Erythroblast (primary cell): ENCODE measurements around the gene STK32C.

Experiments used
- DNase-seq, 2 experiments: peaks; one replicate each; lab custom pipeline; 2025; lab: John Stamatoyannopoulos, UW
- GATA1 ChIP-seq: IDR thresholded peaks from 2 replicates; pipeline ENCODE4 v1.6.1; 2011; ENCODE audit warnings: low read depth, mild to moderate bottlenecking, control low read depth, low read length, moderate library complexity
- POLR2A ChIP-seq: IDR thresholded peaks from 2 replicates; pipeline ENCODE4 v1.6.1; 2011; ENCODE audit warnings: mild to moderate bottlenecking, low read length

STK32C gene

DNA sequence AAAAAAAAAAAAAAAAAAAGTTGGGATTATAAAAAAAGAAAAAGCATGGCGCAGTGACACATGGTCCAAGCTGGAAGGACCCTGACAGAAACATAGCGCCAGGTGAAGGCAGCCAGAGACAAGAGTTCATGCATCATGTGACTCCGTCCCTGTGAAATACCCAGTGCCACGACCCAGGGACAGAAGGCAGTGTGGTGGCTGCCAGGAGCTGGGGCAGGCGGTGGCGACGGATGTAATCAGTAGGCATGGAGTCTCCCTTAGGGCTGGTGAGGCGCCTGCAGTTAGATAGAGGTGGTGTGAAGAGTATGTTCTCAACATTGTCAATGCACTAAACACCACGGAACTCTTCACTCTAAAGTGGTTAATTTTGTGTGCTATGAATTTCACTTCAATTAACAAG is 43.9 kb downstream of the STK32C start:
- no peak for TF ChIP-seq POLR2A
- TF ChIP-seq GATA1, result no peak
- no peak for DNase-seq

DNA sequence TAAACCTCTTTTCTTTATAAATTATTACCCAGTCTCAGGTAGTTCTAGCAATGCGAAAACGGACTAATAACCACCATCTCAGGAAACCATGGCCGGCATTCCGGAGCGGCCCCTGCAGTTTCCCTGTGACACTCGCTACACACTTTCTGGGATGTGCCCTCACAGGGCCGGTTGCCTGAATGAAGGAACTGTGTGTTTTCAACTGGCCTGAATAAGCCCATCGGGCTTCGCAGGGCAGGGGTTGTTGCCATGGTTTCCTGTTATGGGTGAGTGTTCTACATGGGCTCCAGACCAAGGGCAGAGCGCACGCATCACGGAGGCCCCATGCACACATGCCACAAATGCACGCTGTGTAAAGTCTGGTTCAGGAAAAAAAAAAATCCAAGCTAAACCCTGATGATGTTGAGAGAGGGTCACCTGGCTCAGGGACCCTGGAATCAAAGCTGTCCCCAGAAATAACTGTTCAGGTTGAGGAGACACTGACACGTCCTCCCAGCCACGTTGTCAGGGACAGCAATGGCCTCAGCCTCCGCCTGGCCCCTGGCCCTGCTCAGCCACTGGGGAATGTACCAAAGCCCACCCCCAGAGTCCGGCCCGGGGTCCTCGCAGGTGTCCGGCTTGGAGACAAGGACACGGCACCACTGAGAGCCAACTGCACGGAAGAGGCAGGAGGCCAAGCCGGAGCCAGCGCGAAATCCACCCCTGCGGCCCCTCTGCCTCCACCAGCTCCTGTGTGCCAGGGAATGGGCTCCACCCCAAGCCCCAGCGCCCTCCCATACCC is 47.9 kb downstream of the STK32C start:
- no peak for DNase-seq
- TF ChIP-seq GATA1, result no peak

DNA sequence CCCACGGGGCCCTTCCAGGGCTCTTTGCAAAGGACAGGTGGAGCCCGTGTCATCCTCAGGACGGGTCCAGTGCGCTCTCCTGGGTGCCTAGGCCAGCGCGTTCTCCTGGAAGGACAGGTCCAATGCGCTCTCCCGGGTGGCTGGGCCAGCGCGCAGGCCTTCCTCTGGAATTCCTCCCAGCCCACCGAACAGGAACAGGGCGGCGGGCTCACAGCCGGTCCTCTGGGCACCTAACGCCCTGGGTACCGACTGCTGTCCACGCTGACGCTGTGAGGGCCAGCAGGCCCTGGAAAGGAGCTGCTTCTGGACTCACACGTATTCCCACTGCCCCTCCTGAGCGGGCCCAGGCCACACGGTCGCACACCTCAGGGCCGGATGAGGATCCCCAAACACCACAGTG is 49.3 kb downstream of the STK32C start:
- no peak for DNase-seq
- TF ChIP-seq POLR2A (no peak), GATA1 (no peak)

DNA sequence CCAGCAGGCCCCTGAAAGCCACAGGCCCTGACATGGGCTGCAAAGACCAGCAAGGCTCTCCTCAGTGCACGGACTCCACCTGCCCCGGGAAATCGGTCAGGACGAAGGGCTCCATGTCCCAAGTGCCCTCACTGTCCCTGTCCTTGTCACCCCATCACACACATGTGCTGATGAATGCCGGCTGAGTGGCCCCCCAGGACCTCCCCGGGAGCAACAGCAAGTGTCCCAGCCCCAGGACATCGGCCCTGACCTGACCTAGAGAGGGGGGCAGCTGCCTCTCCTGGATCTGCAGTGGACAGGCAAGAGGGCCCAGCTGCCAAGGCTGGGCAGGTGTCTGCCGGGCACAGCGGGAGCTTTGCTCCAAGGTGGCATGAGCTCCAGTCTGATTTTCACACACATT is 49.8 kb downstream of the STK32C start:
- TF ChIP-seq GATA1 (no peak), POLR2A (no peak)

DNA sequence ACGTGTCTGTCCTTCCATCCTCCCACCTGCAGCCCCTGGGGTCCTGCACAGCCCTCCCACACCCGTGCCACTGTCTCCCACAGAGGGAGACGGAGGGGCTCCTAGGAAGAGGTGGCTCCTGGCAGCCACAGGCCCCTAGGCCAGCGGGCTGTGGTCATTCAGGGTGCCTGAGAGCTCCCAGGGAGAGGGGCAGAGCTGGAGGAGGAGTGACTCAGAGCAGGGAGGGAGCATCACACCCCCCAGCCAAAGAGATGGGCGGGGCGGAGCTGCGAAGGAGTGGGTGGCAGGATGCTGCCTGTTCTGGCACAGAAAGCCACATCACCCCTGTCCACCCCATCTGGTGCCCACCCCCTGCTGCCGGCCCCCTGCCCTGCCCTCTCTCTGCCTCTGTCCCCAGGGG is 50.5 kb downstream of the STK32C start:
- TF ChIP-seq GATA1, result no peak
- TF ChIP-seq POLR2A, result no peak
- DNase-seq, result no peak

More for the DNA sequence above, 49.8 kb downstream of the STK32C start:
- DNase-seq, result no peak

DNA sequence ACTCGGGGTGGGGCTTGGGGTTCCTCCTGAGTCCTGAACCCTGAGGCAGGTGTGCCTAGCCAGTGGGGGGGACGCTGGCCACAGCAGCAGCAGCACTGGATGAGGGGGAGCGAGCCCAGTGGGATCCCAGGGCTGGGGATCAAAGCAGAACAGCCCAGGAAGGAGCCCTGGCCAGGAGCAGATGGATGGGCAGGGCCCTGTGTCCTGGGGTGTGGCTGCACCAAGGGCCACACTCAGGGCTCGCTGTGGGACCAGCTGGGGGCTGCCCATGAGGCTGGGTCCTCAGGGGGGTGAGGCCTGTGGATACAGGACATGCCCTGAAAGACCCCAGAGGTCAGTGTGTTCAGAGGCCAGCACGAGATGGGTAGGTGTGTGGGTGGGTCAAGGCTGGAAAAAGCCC is 50.9 kb downstream of the STK32C start:
- DNase-seq, result no peak
- TF ChIP-seq POLR2A, result no peak
- no peak for TF ChIP-seq GATA1

DNA sequence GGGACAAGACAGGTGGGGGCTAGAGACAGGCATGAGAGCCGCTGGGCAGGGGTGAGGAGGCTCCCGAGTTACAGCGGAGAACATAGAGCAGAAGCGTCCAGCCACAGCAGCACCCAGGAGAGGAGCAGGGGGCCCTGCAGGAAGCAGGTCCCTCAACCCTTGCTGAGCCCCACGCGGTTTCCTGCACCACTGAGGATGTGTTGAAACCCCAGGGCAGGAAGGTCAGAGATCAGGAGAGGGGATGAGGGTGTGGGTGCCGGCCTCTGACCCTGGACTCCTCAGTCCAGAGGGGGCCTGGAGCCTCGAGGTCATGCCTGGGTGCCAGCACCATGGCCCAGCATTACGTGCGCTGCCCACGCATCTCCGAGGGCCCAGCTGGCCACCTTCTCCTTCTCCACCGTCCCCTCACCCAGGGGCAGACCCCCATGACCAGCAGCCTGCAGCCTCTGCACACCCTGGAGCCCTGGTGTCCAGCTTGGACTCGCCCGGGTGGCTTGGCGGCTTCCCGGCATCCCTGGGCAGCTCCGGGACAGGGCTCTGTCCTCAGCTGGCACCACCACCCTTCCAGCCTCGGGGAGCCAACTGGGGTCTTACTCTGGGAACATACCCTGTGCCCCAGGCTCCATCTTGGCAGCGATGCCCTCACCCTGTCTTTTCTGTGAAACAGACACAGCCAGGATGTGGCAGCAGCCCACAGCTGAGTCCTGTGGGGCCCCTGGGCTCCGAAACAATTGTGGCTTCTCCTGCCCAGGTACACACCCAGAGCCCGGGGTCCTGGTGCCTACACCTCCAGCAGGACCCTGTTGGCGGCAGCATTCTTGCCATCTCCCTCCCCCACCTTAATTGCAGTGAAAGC is 52.0 kb downstream of the STK32C start:
- TF ChIP-seq POLR2A (no peak), GATA1 (no peak)
- no peak for DNase-seq

DNA sequence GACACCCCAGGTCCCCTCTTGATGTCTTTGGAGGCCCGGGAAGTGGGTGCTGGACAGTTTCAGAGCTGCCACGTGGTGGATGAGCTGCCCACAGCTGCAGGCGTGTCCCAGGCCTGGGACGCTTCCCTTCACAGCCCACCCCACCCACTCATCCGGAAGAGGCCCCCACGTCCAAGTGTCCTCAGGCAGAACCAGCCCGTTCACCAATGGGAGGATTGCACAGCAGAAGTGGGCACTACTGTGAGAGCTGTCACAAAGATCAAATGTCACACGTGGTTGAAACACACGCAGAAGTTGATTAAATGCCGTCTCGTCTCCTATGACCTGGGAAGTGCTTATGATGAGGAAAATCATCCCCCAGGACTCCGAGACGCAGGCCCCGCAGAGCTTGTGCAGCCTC is 52.9 kb downstream of the STK32C start:
- TF ChIP-seq POLR2A (no peak), GATA1 (no peak)
- DNase-seq, result no peak

DNA sequence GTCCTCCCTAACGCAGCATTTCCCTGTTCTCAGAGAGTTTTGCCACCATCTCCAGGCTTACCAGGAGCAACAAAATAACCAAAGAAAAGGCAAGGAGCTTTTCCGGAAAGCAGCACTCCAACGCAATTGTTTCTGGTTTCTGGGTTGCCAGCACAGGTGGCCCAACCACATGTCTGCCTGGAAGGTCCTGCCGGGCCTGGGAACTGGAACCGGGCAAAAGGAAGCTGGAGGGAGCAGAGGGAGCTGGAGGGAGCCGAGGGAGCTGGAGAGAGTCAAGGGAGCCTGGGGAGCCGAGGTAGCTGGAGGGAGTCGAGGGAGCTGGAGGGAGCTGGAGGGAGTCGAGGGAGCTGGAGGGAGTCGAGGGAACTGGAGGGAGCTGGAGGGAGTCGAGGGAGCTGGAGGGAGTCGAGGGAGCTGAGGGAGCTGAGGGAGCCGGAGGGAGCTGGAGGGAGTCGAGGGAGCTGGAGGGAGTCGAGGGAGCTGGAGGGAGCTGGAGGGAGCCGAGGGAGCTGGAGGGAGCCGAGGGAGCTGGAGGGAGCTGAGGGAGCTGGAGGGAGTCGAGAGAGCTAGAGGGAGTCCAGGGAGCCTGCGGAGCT is 54.6 kb downstream of the STK32C start:
- no peak for TF ChIP-seq GATA1
- no peak for TF ChIP-seq POLR2A
- DNase-seq, result no peak

DNA sequence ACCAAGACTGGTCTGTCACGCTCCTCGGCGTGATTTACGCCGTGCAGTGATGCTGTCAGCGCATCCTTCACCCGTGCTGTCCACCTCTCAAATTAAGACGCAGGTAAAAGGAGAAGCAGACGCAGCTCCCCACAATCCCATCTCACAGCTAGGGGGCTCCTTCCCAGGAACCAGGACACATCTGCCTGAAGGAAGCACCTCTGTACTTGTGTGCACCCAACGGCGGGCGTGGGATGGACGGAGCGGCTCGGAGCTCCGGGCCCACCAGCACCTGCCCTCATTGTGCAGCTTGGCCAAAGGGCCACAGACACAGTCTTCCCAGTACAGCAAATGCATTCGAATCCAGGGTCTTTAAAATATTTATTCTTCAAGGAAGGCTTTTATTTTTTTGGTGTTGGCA is 55.3 kb downstream of the STK32C start:
- no peak for DNase-seq
- TF ChIP-seq POLR2A (no peak), GATA1 (no peak)

DNA sequence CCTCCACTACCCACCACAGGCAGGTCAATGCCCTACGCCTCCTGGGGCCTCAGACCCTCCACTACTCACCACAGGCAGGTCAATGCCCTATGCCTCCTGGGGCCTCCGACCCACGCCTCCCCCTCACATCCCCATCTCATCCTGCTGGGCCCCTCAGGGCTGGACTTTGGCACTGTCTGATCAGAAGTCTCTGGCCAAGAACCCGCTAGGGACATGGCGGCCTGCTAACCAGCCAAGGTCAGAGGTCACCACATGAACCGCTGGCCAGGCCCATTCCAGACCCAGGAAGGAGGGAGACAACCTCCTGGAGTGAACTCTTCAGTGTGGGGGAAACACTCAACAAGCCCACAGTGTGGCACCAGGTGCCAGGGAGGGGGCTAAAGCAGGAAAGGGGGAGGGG is 55.8 kb downstream of the STK32C start:
- TF ChIP-seq GATA1, result no peak
- TF ChIP-seq POLR2A, result no peak
- DNase-seq, result no peak

DNA sequence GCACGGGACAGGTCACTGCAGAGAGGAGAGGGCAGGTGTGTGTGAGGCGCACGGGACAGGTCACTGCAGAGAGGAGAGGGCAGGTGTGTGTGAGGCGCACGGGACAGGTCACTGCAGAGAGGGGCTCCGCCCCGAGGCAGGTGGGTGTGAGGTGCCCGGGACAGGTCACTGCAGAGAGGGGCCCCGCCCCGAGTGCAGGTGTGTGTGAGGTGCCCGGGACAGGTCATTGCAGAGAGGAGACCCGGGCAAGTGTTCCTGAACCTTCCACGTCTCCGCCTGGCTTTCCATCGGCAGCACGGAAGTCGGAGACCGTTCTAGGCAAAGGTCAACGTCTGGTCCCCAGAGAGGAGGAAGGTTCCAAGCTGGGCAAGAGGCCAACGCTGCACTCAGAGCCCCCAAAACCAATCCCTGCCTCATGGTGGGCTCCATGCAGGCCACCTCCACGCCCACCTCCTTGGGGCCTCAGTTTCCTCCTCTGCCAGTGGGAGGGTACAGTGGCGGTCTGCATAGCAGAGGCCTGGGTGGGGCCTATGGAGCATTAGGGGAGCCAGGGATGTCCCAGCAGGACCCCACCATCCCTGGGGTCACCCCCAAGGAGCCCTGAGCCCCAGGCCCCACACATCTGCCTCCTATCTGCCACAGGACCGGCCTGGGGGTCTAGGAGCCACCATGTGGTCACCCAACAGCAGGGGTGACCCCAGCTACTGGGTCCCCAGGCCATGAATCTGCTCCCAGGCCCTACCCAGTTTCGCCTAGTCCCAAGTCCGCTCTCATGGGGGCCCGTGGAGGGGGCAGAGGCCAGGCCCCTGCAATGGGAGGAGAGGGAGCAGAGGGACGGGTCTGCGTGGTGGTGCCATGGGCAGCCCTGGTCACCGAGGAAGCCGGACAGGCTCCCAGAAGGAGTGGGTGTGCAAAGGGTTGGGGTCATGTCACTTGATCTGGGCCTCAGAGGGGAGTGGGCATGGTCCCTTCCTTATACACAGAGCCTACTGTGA is 57.0 kb downstream of the STK32C start:
- TF ChIP-seq POLR2A (no peak), GATA1 (no peak)
- DNase-seq, result no peak

DNA sequence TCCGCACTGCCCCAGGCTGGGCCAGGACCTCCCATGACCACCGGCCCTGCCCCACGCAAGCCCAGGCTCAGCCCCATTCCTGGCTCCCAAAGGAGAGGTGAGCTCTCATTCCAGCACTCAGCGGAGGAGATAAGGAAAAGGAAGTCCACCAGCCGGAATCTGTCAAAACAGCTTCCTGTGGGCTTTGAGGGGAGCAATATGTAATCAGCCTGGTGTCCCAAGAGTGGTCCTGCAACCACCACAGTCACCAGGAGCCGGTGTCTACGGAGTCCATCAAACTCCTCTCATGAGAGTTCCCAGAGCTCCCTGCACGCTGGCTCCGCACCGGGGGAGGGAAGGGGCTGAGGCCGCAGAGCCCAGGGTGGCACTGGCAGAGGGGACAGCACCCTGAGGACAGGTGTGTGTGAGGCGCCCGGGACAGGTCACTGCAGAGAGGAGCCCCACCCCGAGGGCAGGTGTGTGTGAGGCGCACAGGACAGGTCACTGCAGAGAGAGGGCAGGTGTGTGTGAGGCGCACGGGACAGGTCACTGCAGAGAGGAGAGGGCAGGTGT is 57.9 kb downstream of the STK32C start:
- TF ChIP-seq POLR2A (no peak), GATA1 (no peak)
- no peak for DNase-seq
